Stomach (tissue), 9 donors: Measurements from ENCODE around the gene GJA10. TPM values are rescaled to one million over a fixed set of nuclear protein-coding genes. Genes with fewer than 3 reads are reported as not detected.
A peak's percentile ranks its signal among the peaks of the same experiment; 100 is the strongest.

Source experiments
- DNase-seq, 2 donors: peaks; one replicate each; pipeline versions ENCODE4 v3.0.0 to v3.0.0-alpha.2; 2013 to 2019
- H3K27ac ChIP-seq, 5 donors: fragments of 200-600 bp in 4 of 5; sonication (generic) in 4 of 5; one replicate each; pipeline ENCODE4 v1.5.1; 2013 to 2019; ENCODE audit warnings: mild to moderate bottlenecking in 1 of 5, moderate library complexity in 1 of 5
- H3K27me3 ChIP-seq, 3 donors: fragments of 200-600 bp; sonication (generic); one replicate each; pipeline ENCODE4 v1.5.1; 2017 to 2019; ENCODE audit warnings: mixed run types in 1 of 3
- H3K36me3 ChIP-seq, 4 donors: fragments of 200-600 bp; sonication (generic); 1 replicate in 3 of 4; 2 replicates in 1 of 4; pipeline ENCODE4 v1.5.1; 2016 to 2019
- H3K4me1 ChIP-seq, 4 donors: fragments of 200-600 bp; sonication (generic); one replicate each; pipeline ENCODE4 v1.5.1; 2016 to 2019
- H3K4me3 ChIP-seq, 4 donors: fragments of 200-600 bp; sonication (generic) in 3 of 4; one replicate each; pipeline ENCODE4 v1.5.1; 2016 to 2019; ENCODE audit warnings: mild to moderate bottlenecking in 1 of 4
- H3K9me3 ChIP-seq, 4 donors: fragments of 200-600 bp; sonication (generic); one replicate each; pipeline ENCODE4 v1.5.1; 2016 to 2019
- EP300 ChIP-seq: sonication (generic); formaldehyde crosslinking; IDR thresholded peaks from one replicate; pipeline ENCODE4 v1.6.1; 2017; ENCODE audit warnings: antibody characterized with exemption
- POLR2A ChIP-seq, 4 donors: fragments of 450-650 bp; IDR thresholded peaks; one replicate each; pipeline ENCODE4 v1.6.1; 2016; ENCODE audit warnings: antibody characterized with exemption in 4 of 4, control low read depth in 2 of 4, mild to moderate bottlenecking in 1 of 4, moderate library complexity in 1 of 4
- POLR2AphosphoS5 ChIP-seq, 3 donors: sonication (generic); formaldehyde crosslinking; IDR thresholded peaks; one replicate each; pipeline ENCODE4 v1.6.1; 2016; ENCODE audit warnings: antibody characterized with exemption in 3 of 3
- WGBS, 5 donors: extraction: QIAGEN DNeasy Blood & Tissue Kit in 3 of 5; methylation state at CpG; one replicate each; pipeline versions ENCODE4 v1.1.5 to v1.1.7; 2013 to 2018; 5-methylcytosine and 5-hydroxymethylcytosine counted together
- intact Hi-C: fragments of 100-400 bp; cut with DNase I; formaldehyde crosslinking; loops from one replicate; pipeline ENCODE4 v1.15.1; 2023; ENCODE audit warnings: low total_unique reads
- polyA plus RNA-seq, 3 donors: library from polyadenylated mRNA; stranded (reverse); fragments of 200-250 nt; gene quantifications; one replicate each; pipeline ENCODE4 v1.2.3, GENCODE V29; 2013
- total RNA-seq, 5 donors: library from RNA; depleted of rRNA; stranded (reverse); fragments of >200 nt; gene quantifications; one replicate each; pipeline versions ENCODE4 v1.1.0 to v1.2.3, GENCODE V29; 2014 to 2016
- TF ChIP-seq, protein P1 (sequence below), 7 experiments: fragments of 450-650 bp in 4 of 7; fragments of 200-600 bp in 3 of 7; sonication (generic) in 3 of 7; IDR thresholded peaks; one replicate each; pipeline ENCODE4 v1.5.1; 2016 to 2019; ENCODE audit warnings: antibody characterized with exemption in 7 of 7, control low read depth in 2 of 7, mild to moderate bottlenecking in 1 of 7
- donor health status: healthy with polysubstance abuse.
- donor health status: Bipolar disorder and iron deficiency.
- donor health status: healthy.

GJA10 gene
- total and polyA plus RNA-seq, 8 donors, result not detected

DNA sequence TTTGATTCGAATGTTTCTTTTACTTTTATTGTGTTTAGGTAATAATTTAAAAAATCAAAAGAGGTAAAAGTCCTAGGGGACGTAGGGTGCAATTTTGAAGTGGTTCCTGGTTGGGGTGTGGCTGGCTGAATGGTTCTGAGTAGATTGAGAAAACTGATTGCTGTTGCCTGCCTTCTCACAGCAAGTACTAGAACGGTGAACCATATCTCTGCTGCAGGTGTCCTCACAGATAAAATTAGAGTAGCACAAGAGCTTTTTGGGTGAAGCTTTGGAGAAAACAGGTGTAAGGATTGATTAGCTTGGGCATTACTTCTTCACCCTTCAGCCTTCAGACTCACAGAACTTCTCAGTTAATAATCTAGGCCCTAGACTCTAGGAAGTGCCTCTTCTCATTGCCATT, 19.8 kb upstream of the GJA10 start:
- no peak for DNase-seq

DNA sequence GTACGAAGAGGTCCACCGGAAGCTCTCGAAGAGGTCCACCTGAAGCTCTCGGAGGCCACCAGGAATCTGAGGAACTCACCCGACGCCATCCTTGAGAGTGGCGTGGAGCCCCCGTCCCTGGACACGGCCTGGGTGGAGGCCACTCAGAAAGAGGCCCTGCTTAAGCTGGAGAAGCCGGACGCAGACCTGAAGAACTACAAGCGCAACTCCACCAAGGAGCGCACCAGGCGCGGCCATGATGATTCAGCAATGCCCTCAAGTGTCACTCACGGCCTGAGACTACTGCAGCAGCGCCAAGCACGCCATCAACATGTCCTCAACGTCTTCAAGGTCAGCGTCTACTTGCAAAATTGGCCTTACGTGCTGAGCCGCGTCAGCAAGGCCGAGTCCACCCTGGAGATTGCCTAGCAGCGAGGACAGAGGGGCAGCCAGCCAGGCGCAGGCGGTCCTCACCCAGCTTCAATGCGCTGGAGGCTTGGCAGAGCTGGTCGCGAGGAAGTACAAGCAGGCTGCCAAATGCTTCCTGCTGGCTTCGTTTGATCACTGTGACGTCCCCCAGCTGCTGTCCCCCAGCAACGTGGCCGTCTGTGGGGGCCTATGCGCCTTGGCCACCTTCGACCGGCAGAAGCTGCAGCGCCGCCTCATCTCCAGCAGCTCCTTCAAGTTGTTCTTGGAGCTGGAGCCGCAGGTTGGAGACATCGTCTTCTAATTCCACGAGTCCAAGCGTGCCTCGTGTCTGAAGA, 7.7 kb upstream of the GJA10 start:
- H3K4me1 ChIP-seq, result no peaks in the 10 kb centered on the region
- TF ChIP-seq, protein P1, sequence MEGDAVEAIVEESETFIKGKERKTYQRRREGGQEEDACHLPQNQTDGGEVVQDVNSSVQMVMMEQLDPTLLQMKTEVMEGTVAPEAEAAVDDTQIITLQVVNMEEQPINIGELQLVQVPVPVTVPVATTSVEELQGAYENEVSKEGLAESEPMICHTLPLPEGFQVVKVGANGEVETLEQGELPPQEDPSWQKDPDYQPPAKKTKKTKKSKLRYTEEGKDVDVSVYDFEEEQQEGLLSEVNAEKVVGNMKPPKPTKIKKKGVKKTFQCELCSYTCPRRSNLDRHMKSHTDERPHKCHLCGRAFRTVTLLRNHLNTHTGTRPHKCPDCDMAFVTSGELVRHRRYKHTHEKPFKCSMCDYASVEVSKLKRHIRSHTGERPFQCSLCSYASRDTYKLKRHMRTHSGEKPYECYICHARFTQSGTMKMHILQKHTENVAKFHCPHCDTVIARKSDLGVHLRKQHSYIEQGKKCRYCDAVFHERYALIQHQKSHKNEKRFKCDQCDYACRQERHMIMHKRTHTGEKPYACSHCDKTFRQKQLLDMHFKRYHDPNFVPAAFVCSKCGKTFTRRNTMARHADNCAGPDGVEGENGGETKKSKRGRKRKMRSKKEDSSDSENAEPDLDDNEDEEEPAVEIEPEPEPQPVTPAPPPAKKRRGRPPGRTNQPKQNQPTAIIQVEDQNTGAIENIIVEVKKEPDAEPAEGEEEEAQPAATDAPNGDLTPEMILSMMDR (IDR thresholded peaks at IDR 0.05), result no peak
- TF ChIP-seq POLR2AphosphoS5 (IDR thresholded peaks at IDR 0.05) (no peak), POLR2A (IDR thresholded peaks at IDR 0.05) (no peak), EP300 (no peak)
- DNase-seq, result no peak
- WGBS, 5 donors, result 85 to 92% (median 88%) methylated on average over 40 to 44 of the region's 44 CpGs
- no peaks in the 10 kb centered on the region for H3K9me3 ChIP-seq
- no peaks in the 10 kb centered on the region for H3K36me3 ChIP-seq
- H3K4me3 ChIP-seq, result no peak overlapping the region
- intact Hi-C loops, result no loop called here
- peaks cover 0 to 37% (median 15%) of the 10 kb centered on the region in 3 donors for H3K27me3 ChIP-seq
- H3K27ac ChIP-seq, result no peak overlapping the region

More for the DNA sequence above, 19.8 kb upstream of the GJA10 start:
- Histone ChIP-seq H3K27me3 (no peaks in the 10 kb centered on the region), H3K27ac (no peak overlapping the region), H3K4me3 (no peak overlapping the region), H3K4me1 (no peaks in the 10 kb centered on the region), H3K36me3 (peaks cover 11 to 61% (median 44%) of the 10 kb centered on the region in 4 donors), H3K9me3 (no peaks in the 10 kb centered on the region)
- TF ChIP-seq EP300, result no peak
- no peak for TF ChIP-seq POLR2AphosphoS5 (IDR thresholded peaks at IDR 0.05)
- TF ChIP-seq POLR2A (IDR thresholded peaks at IDR 0.05), result no peak
- TF ChIP-seq, protein P1 (IDR thresholded peaks at IDR 0.05), result no peak
- intact Hi-C loops, result no loop called here
- WGBS, 5 donors, result 78 to 93% (median 83%) methylated on average over 3 of the region's 3 CpGs

DNA sequence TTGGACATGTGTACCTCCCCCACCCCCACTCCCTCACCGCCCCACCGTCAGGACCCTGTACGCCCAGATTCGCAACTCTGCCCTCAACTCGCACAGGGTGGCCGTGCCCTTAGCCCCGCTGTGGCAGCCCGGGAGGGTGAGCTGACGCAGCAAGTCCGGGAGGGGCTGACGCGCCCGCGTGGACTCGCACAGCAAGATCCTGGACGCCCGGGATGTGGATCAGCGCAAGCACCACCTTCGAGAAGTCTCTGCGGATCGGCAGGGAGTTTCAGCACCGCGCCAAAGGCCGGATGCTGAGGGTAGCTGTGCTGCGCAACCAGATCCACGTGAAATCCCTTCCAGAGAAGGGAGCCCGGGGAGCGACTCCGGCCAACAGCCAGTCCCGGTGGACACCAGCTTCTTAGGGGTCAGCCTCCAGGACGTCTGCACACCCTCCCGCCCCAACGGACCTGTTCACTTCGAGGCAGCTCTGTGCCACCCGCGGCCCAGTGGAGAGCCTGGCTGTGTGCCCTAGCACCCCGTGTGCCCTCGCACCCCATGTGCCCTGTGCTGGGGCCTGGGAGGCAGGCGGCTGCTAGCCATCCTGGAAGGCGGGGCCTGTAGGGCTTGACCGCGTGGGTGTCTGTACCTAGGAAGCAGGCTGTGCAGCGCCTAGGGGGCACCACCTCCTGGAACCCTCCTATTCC, 6.7 kb upstream of the GJA10 start:
- 23 to 52% (median 28%) methylated on average over 30 to 43 of the region's 43 CpGs for WGBS, 5 donors
- Histone ChIP-seq H3K27me3 (peaks cover 0 to 48% (median 15%) of the 10 kb centered on the region in 3 donors), H3K9me3 (no peaks in the 10 kb centered on the region), H3K36me3 (no peaks in the 10 kb centered on the region), H3K4me3 (no peak overlapping the region), H3K27ac (no peak overlapping the region), H3K4me1 (no peaks in the 10 kb centered on the region)
- TF ChIP-seq, protein P1 (IDR thresholded peaks at IDR 0.05), result no peak
- TF ChIP-seq EP300 (no peak), POLR2AphosphoS5 (IDR thresholded peaks at IDR 0.05) (no peak), POLR2A (IDR thresholded peaks at IDR 0.05) (no peak)
- peak in 1 of 2 donors; percentile 9 for DNase-seq
- intact Hi-C loops, result no loop called here

DNA sequence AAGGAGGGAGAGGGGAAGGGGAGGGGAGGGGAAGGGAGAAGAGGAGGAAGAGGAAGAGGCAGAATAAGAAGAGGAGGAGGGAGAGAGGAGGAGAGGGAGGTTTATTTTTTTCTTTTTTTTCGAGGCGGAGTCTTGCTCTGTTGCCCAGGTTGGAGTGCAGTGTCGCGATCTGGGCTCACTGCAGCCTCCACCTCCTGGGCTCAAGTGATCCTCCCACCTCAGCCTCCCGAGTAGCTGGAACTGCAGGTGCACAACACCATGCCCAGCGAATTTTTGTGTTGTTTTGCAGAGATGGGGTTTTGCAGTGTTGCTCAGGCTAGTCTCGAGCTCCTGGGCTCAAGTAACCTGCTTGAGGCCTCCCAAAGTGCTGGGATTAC, 6.1 kb upstream of the GJA10 start:
- no peaks in the 10 kb centered on the region for H3K4me1 ChIP-seq
- intact Hi-C loops, result no loop called here
- WGBS, 5 donors, result 80 to 87% (median 84%) methylated on average over 7 of the region's 7 CpGs

More for the DNA sequence above, 6.1 kb upstream of the GJA10 start:
- Histone ChIP-seq H3K27ac (no peak overlapping the region), H3K9me3 (no peaks in the 10 kb centered on the region), H3K27me3 (peaks cover 0 to 53% (median 19%) of the 10 kb centered on the region in 3 donors), H3K36me3 (no peaks in the 10 kb centered on the region), H3K4me3 (no peak overlapping the region)
- TF ChIP-seq, protein P1 (IDR thresholded peaks at IDR 0.05), result no peak
- TF ChIP-seq POLR2A (IDR thresholded peaks at IDR 0.05), result no peak
- no peak for TF ChIP-seq EP300
- no peak for TF ChIP-seq POLR2AphosphoS5 (IDR thresholded peaks at IDR 0.05)
- DNase-seq, result no peak
